Lower lobe of right lung (tissue), 2 donors: ENCODE results near the gene STON2. TPM values are rescaled to one million over a fixed set of nuclear protein-coding genes. Genes with fewer than 3 reads are reported as not detected.

Experiments used
- ATAC-seq, 2 donors: fragments of 200-7000 bp; cut with Tn5 transposase; one replicate each; pipeline ENCODE4 v1.9.1; 2020 to 2022; ENCODE audit warnings: mild to moderate bottlenecking in 2 of 2, moderate library complexity in 2 of 2
- DNase-seq: peaks from one replicate; pipeline ENCODE4 v3.0.0-alpha.2; 2020
- H3K27ac ChIP-seq: fragments of 200-600 bp; one replicate; pipeline ENCODE4 v1.8.0; 2022
- H3K27me3 ChIP-seq: fragments of 200-600 bp; one replicate; pipeline ENCODE4 v1.8.0; 2022; ENCODE audit warnings: low read depth
- H3K36me3 ChIP-seq: fragments of 200-600 bp; one replicate; pipeline ENCODE4 v1.8.0; 2022; ENCODE audit warnings: mild to moderate bottlenecking
- H3K4me1 ChIP-seq: fragments of 200-600 bp; one replicate; pipeline ENCODE4 v1.8.0; 2022
- H3K4me3 ChIP-seq: fragments of 200-600 bp; one replicate; pipeline ENCODE4 v1.8.0; 2022; ENCODE audit warnings: mild to moderate bottlenecking
- H3K9me3 ChIP-seq: fragments of 200-600 bp; one replicate; pipeline ENCODE4 v1.8.0; 2022
- CTCF ChIP-seq: fragments of 200-600 bp; IDR thresholded peaks from one replicate; pipeline ENCODE4 v1.8.0; 2022; ENCODE audit warnings: antibody characterized with exemption, mild to moderate bottlenecking
- intact Hi-C: fragments of 100-400 bp; cut with DNase I; formaldehyde crosslinking; loops from one replicate; pipeline ENCODE4 v1.11.0; 2022
- long read RNA-seq: library from polyadenylated mRNA; unstranded; transcript quantifications from one replicate; pipeline ENCODE4 v2.0.0, GENCODE V29; 2021
- total RNA-seq: library from RNA; stranded (reverse); fragmentation: NEBNext Ultra II Directional; extraction: Animal tissue kit (Norgen Biotek cat#: 25700); gene quantifications from one replicate; pipeline ENCODE4 v1.2.1, GENCODE V29; 2021
- donor health status: DM: no; HTN: yes; CAD: no; lungs with severe emphysema.

The STON2 gene
- total RNA-seq: 34.3 TPM
- long read RNA-seq, partial matches to known transcripts: 1 of 10 reads
- long read RNA-seq, other reads (novel, unspliced or antisense): 9 of 10 reads

- TF ChIP-seq CTCF: no peak
- Histone ChIP-seq H3K4me3 (no peak within 1 kb of the TSS), H3K27ac (peak within 1 kb of the TSS; percentile 44), H3K27me3 (peaks cover 4% of the 10 kb centered on the region), H3K36me3 (no peaks in the 10 kb centered on the region), H3K9me3 (no peaks in the 10 kb centered on the region), H3K4me1 (peaks cover 17% of the 10 kb centered on the region)
- DNase-seq: no peak
- intact Hi-C loops: no loop called here
- ATAC-seq: peak; percentile 16 to 29
Measured at GRCh38 chr14:81400202-81400678, at the start of gene STON2. STON2 (minus strand) TSS chr14:81400324; CDS start chr14:81398382, 1,942 bp downstream.

- H3K4me3 ChIP-seq: no peak overlapping the region
- H3K4me1 ChIP-seq: peaks cover 26% of the 10 kb centered on the region
- intact Hi-C loops: no loop called here
- no peak for TF ChIP-seq CTCF
- H3K27me3 ChIP-seq: peaks cover 10% of the 10 kb centered on the region
- H3K27ac ChIP-seq: no peak overlapping the region
- no peak for DNase-seq
- no peaks in the 10 kb centered on the region for H3K36me3 ChIP-seq
- no peak for ATAC-seq
- H3K9me3 ChIP-seq: no peaks in the 10 kb centered on the region
Measured at GRCh38 chr14:81449576-81449975, 49.5 kb upstream of the STON2 start.

GRCh38 chr14:81449114-81449513 is 49.0 kb upstream of the STON2 start:
- Histone ChIP-seq H3K27me3 (peaks cover 10% of the 10 kb centered on the region), H3K36me3 (no peaks in the 10 kb centered on the region), H3K27ac (no peak overlapping the region), H3K9me3 (no peaks in the 10 kb centered on the region), H3K4me1 (peaks cover 26% of the 10 kb centered on the region), H3K4me3 (no peak overlapping the region)
- DNase-seq (no peak), ATAC-seq (peak; percentile 26 to 34)
- intact Hi-C loops: no loop called here
- TF ChIP-seq CTCF: no peak

GRCh38 chr14:81447021-81447764 is 47.1 kb upstream of the STON2 start:
- Histone ChIP-seq H3K27me3 (peaks cover 10% of the 10 kb centered on the region), H3K4me3 (no peak overlapping the region), H3K4me1 (peaks cover 26% of the 10 kb centered on the region), H3K27ac (no peak overlapping the region), H3K9me3 (no peaks in the 10 kb centered on the region), H3K36me3 (no peaks in the 10 kb centered on the region)
- DNase-seq (no peak), ATAC-seq (no peak)
- intact Hi-C loops: no loop called here
- TF ChIP-seq CTCF: no peak

- ATAC-seq: peak; percentile 28 to 53
- peak overlapping the region; percentile 27 for H3K27ac ChIP-seq
- TF ChIP-seq CTCF: no peak
- intact Hi-C loops: no loop called here
- H3K27me3 ChIP-seq: peaks cover 10% of the 10 kb centered on the region
- H3K36me3 ChIP-seq: no peaks in the 10 kb centered on the region
- no peaks in the 10 kb centered on the region for H3K9me3 ChIP-seq
- peaks cover 26% of the 10 kb centered on the region for H3K4me1 ChIP-seq
- H3K4me3 ChIP-seq: no peak overlapping the region
- DNase-seq: no peak
Measured at GRCh38 chr14:81446279-81447007, 46.3 kb upstream of the STON2 start.
